HL-60 (cell line): ENCODE measurements around the gene CLN6.

Experiments used
- DNase-seq, 2 experiments: peaks; one replicate each; pipeline ENCODE4 v3.0.0-alpha.2; 2010 to 2020; ENCODE audit warnings: low read depth in 1 of 2, low spot score in 1 of 2
- H3K27ac ChIP-seq: fragments of 250-450 bp; sonication (Bioruptor Pico); replicated peaks from 2 replicates; pipeline ENCODE4 v1.5.1; 2020; ENCODE audit warnings: mild to moderate bottlenecking, moderate library complexity
- H3K27me3 ChIP-seq: fragments of 250-450 bp; sonication (Bioruptor Pico); 2 replicates; pipeline ENCODE4 v1.5.1; 2021; ENCODE audit warnings: mild to moderate bottlenecking, moderate library complexity; ENCODE audit not compliant: insufficient read depth, poor library complexity, severe bottlenecking
- H3K4me3 ChIP-seq: replicated peaks from 2 replicates; pipeline ENCODE4 v1.5.1; 2011; ENCODE audit warnings: mild to moderate bottlenecking, control low read depth, low read length; ENCODE audit not compliant: insufficient read depth
- CTCF ChIP-seq: IDR thresholded peaks from one replicate; pipeline ENCODE4 v1.5.1; 2011; ENCODE audit warnings: low read length, control low read depth, inconsistent platforms; ENCODE audit not compliant: insufficient read depth
- GABPA ChIP-seq: IDR thresholded peaks from 2 replicates; pipeline ENCODE4 v1.6.1; 2012; ENCODE audit warnings: low read depth
- POLR2AphosphoS5 ChIP-seq: IDR thresholded peaks from 2 replicates; pipeline ENCODE4 v1.6.1; 2012; ENCODE audit warnings: low read depth
- REST ChIP-seq: IDR thresholded peaks from 2 replicates; pipeline ENCODE4 v1.6.1; 2012; ENCODE audit warnings: low read depth; ENCODE audit not compliant: insufficient replicate concordance
- SPI1 ChIP-seq: IDR thresholded peaks from 2 replicates; pipeline ENCODE4 v1.6.1; 2012; ENCODE audit warnings: low read depth, mild to moderate bottlenecking, borderline replicate concordance

CLN6 gene

DNA sequence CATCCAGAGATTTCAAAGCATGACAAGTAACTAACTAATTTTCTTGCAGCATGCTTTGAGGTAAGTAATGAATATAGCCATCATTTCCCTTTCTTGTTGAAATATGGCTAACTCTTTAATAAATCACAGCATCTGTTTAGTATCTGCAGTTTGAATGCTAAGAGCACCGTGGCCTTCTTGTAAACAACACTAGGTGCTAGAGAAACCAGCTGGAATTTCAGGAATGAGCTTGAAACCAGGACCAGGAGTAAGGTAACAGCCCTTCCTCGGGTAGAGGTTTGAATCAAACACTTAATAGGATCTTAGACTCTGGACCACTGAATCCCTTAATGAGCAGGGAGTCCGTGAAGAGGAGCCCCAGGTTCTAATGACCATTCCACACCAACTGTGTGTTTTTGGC, 38.0 kb downstream of the CLN6 start:
- no peak overlapping the region for H3K4me3 ChIP-seq
- H3K27me3 ChIP-seq, result no peaks in the 10 kb centered on the region
- no peak for DNase-seq
- TF ChIP-seq GABPA (no peak), POLR2AphosphoS5 (no peak), CTCF (no peak), SPI1 (no peak), REST (no peak)
- no peak overlapping the region for H3K27ac ChIP-seq

GRCh38 chr15:68190048-68190447, 39.5 kb downstream of the CLN6 start:
- TF ChIP-seq SPI1 (no peak), POLR2AphosphoS5 (no peak), CTCF (no peak), GABPA (no peak), REST (no peak)
- no peak for DNase-seq
- Histone ChIP-seq H3K27me3 (no peaks in the 10 kb centered on the region), H3K4me3 (no peak overlapping the region), H3K27ac (no peak overlapping the region)

DNA sequence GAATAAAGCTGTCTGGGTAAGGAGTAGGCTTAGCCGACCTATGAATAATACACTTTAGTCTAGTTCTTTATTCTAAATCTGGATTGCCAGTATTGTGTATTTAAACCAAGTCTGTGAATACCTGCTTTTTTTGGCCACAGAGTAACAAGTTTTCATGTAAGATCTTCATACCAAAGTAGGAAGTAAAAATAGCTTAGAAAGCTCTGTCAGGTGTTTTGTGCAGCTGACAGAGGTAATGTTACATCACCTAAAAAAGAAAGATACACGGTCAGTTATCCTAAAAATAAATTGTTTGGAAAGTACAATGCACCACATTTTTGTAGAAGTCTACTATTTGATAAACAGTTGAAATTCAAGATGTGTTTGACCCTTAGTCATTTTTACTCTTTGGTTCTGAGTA, 40.9 kb downstream of the CLN6 start:
- H3K4me3 ChIP-seq, result no peak overlapping the region
- no peaks in the 10 kb centered on the region for H3K27me3 ChIP-seq
- TF ChIP-seq SPI1, result no peak
- TF ChIP-seq REST, result no peak
- no peak for TF ChIP-seq CTCF
- no peak for TF ChIP-seq GABPA
- TF ChIP-seq POLR2AphosphoS5, result no peak
- no peak for DNase-seq
- no peak overlapping the region for H3K27ac ChIP-seq
